ENCODE data around the gene CCM2. TPM values are rescaled to one million over a fixed set of nuclear protein-coding genes. Genes with fewer than 3 reads are reported as not detected.

Gene CCM2
- total RNA-seq: 100 to 1,000 TPM in 1 of 2 donors, 10 to 100 TPM in 1; 94.2 to 109 TPM

GRCh38 chr7:45000093-45001032 is at the start of gene CCM2:
TSS of gene CCM2 (plus strand) at chr7:45000201. CDS start at chr7:45000334, 133 bp downstream.
- Mint-ChIP-seq H3K4me3 (peak within 1 kb of the TSS; percentile 86 to 90), H3K27ac (peak within 1 kb of the TSS; percentile 89), H3K27me3 (ENCODE audit: low read depth) (no peaks in the 10 kb centered on the region), H3K9me3 (no peaks in the 10 kb centered on the region), H3K4me1 (ENCODE audit: low read depth) (peaks cover 61% of the 10 kb centered on the region), H3K36me3 (ENCODE audit: insufficient read depth in 2 of 2) (peaks cover 7 to 12% of the 10 kb centered on the region in 2 donors)
- DNase-seq (peak in 1 of 2 donors; percentile 56), ATAC-seq (replicated peaks in 1 of 2) (peak in 1 of 2 donors; percentile 12)

GRCh38 chr7:44953156-44953555 is 46.8 kb upstream of the CCM2 start:
- Mint-ChIP-seq H3K9me3 (no peaks in the 10 kb centered on the region), H3K27ac (peak overlapping the region; percentile 22)
- DNase-seq: no peak

DNA sequence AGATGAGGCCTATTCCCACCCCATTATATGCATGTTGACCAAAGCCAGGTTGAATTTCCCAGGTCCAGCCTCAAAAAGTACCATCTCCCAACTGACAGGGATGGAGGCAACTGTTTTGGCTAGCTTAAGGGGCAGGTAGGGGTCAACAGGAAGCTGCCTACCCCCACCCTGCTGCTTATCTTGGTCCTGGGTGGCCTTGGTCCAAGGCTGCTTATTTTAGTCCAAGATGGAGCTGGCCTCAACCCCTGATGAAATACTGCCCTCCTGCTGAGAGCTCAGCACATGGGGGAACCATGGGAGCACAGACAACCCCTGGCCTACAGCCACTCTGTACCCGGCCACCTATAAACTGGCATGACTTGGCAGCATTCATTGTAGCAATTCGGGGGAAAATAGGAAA is 44.3 kb upstream of the CCM2 start:
- Mint-ChIP-seq H3K4me1 (ENCODE audit: low read depth) (peaks cover 21% of the 10 kb centered on the region), H3K36me3 (ENCODE audit: insufficient read depth in 2 of 2) (peaks cover 2 to 3% of the 10 kb centered on the region in 2 donors), H3K9me3 (no peaks in the 10 kb centered on the region), H3K27ac (peak overlapping the region; percentile 35), H3K4me3 (no peak overlapping the region), H3K27me3 (ENCODE audit: low read depth) (no peaks in the 10 kb centered on the region)
- ATAC-seq (replicated peaks in 1 of 2): no peak
- DNase-seq: no peak

More at GRCh38 chr7:44953156-44953555, 46.8 kb upstream of the CCM2 start:
- peaks cover 5% of the 10 kb centered on the region for H3K27me3 Mint-ChIP-seq (ENCODE audit: low read depth)
- ATAC-seq (replicated peaks in 1 of 2): peak; percentile 10 to 20
- no peaks in the 10 kb centered on the region for H3K4me1 Mint-ChIP-seq (ENCODE audit: low read depth)
- H3K36me3 Mint-ChIP-seq (ENCODE audit: insufficient read depth in 2 of 2): no peaks in the 10 kb centered on the region
- no peak overlapping the region for H3K4me3 Mint-ChIP-seq

- ATAC-seq (replicated peaks in 1 of 2) (no peak), DNase-seq (no peak)
- Mint-ChIP-seq H3K27ac (peak overlapping the region; percentile 35), H3K36me3 (ENCODE audit: insufficient read depth in 2 of 2) (peaks cover 2 to 3% of the 10 kb centered on the region in 2 donors), H3K9me3 (no peaks in the 10 kb centered on the region), H3K4me3 (no peak overlapping the region), H3K4me1 (ENCODE audit: low read depth) (peaks cover 21% of the 10 kb centered on the region), H3K27me3 (ENCODE audit: low read depth) (no peaks in the 10 kb centered on the region)
These were observed 43.7 kb upstream of the CCM2 start for GRCh38 chr7:44956157-44956766.

GRCh38 chr7:44958645-44959344 is 41.2 kb upstream of the CCM2 start:
- Mint-ChIP-seq H3K36me3 (ENCODE audit: insufficient read depth in 2 of 2) (peaks cover 2 to 3% of the 10 kb centered on the region in 2 donors), H3K4me1 (ENCODE audit: low read depth) (peaks cover 21% of the 10 kb centered on the region), H3K4me3 (peak overlapping the region in 1 of 2 donors; percentile 12), H3K27ac (peak overlapping the region; percentile 88), H3K9me3 (no peaks in the 10 kb centered on the region), H3K27me3 (ENCODE audit: low read depth) (no peaks in the 10 kb centered on the region)
- DNase-seq: no peak
- ATAC-seq (replicated peaks in 1 of 2): no peak

DNA sequence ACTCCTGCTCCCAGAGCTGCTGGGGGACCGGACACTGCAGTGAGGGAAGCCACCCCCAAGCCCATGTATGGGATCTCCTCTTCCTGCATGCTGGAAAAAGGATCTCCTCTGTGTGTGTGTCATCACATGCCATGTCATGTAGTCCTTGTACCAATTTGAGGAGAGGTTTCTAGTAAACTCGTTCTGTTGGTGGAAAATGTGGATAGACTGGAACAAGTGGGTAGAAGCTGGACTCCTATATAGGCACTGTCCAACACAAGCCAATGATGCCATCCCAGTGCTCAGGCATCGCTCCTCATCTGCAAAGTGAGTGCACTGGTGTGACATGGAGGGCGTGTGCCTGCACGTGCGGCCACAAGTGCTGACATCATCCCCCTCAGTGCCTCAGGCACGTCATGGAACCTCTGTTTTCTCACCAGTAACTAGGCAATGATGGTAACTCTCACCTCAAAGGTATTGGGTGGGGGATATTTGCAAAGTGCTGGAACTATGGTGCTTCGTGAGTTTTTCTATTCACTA is 40.5 kb upstream of the CCM2 start:
- peak; percentile 56 to 65 for DNase-seq
- no peak overlapping the region for H3K4me3 Mint-ChIP-seq
- H3K27me3 Mint-ChIP-seq (ENCODE audit: low read depth): no peaks in the 10 kb centered on the region
- H3K27ac Mint-ChIP-seq: peak overlapping the region; percentile 88
- peaks cover 21% of the 10 kb centered on the region for H3K4me1 Mint-ChIP-seq (ENCODE audit: low read depth)
- H3K36me3 Mint-ChIP-seq (ENCODE audit: insufficient read depth in 2 of 2): peaks cover 2 to 3% of the 10 kb centered on the region in 2 donors
- H3K9me3 Mint-ChIP-seq: no peaks in the 10 kb centered on the region
- ATAC-seq (replicated peaks in 1 of 2): peak; percentile 35 to 47

GRCh38 chr7:44960011-44960580 is 39.9 kb upstream of the CCM2 start:
- Mint-ChIP-seq H3K4me3 (peak overlapping the region in 1 of 2 donors; percentile 16), H3K9me3 (no peaks in the 10 kb centered on the region), H3K27ac (peak overlapping the region; percentile 88), H3K36me3 (ENCODE audit: insufficient read depth in 2 of 2) (peaks cover 2 to 4% of the 10 kb centered on the region in 2 donors), H3K27me3 (ENCODE audit: low read depth) (no peaks in the 10 kb centered on the region), H3K4me1 (ENCODE audit: low read depth) (peaks cover 21% of the 10 kb centered on the region)
- DNase-seq (peak in 1 of 2 donors; percentile 23), ATAC-seq (replicated peaks in 1 of 2) (peak; percentile 12 to 13)

DNA sequence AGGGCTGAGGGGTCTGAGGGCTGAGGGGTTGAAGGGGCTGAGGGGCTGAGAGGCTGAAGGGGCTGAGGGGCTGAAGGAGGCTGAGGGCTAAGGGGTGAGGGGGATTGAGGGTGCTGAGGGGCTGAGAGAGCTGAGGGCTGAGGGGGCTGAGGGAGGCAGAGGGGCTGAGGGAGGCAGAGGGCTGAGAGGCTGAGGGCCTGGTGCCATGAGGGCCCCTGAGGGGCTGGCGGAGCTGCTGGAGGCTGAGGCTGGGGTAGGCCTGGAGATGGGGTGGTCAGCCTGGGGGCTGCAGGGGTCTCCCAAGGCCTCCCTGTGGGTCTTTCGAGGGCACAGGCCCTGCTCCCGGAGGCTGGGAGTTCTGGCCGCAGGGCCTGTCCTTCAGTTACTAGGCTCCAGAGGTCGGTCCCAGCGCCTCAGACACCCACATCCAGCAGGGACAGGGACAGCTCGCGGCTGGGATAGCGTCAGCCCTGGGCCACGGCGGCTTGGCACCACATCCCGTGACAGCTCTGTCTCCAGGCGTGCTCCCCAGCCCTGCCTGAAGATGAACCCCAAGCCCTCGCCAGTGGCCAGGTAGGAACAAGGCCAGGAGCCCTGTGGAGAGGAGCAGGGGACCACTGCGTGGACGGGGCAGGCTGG is 38.0 kb upstream of the CCM2 start:
- no peaks in the 10 kb centered on the region for H3K27me3 Mint-ChIP-seq (ENCODE audit: low read depth)
- peaks cover 21% of the 10 kb centered on the region for H3K4me1 Mint-ChIP-seq (ENCODE audit: low read depth)
- peaks cover 9 to 10% of the 10 kb centered on the region in 2 donors for H3K36me3 Mint-ChIP-seq (ENCODE audit: insufficient read depth in 2 of 2)
- H3K9me3 Mint-ChIP-seq: no peaks in the 10 kb centered on the region
- H3K4me3 Mint-ChIP-seq: no peak overlapping the region
- DNase-seq (no peak), ATAC-seq (replicated peaks in 1 of 2) (peak; percentile 10 to 17)
- no peak overlapping the region for H3K27ac Mint-ChIP-seq

- Mint-ChIP-seq H3K4me1 (ENCODE audit: low read depth) (peaks cover 21% of the 10 kb centered on the region), H3K27ac (no peak overlapping the region), H3K36me3 (ENCODE audit: insufficient read depth in 2 of 2) (peaks cover 9 to 12% of the 10 kb centered on the region in 2 donors), H3K4me3 (no peak overlapping the region), H3K27me3 (ENCODE audit: low read depth) (no peaks in the 10 kb centered on the region), H3K9me3 (no peaks in the 10 kb centered on the region)
- peak in 1 of 2 donors; percentile 2 for ATAC-seq (replicated peaks in 1 of 2)
- DNase-seq: peak in 1 of 2 donors; percentile 23
These were observed 37.3 kb upstream of the CCM2 start for GRCh38 chr7:44962483-44963251.

DNA sequence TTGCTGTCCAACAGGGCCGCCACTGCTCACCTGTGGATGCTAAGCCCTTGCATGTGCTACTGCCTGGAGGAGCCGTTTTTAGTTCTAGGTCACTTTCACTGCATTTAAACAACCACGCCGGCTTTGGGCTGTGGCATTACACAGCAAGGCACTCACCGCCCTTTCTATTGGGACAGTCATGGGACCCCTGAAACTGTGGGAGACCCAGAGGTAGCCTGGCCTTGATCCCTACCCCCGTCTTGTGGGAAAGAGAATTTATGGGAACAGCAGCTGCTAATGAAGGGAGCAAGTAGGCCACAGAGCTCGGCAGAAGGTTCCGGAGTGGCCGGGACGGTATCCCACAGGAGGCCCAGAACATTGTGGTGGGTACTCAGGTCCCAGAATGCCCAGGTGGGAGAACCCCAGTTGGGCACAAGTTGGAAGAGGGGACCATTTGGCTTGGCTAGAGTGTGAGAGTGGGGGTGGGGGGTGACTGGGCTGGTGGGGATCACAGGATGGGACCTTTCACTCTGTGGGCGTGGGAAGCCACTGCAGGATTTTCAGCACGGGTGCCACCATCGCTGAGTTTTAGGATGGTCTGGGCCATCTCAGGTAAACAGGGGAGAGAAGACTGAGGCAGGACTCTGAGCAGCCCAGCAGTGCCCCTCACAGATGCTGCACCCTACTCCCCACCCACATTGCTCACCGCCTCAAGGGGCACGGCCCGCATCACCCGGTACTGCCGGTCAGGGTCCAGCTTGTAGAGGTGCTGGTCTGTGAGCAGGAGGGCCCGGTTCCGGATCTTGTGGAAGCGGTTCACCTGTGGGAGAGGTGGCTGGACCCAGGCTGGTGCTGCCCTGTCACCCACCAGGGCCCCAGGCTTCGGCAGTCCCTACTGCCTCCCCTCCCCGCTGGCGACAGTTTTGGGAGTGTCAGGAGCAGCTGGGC is 36.4 kb upstream of the CCM2 start:
- Mint-ChIP-seq H3K36me3 (ENCODE audit: insufficient read depth in 2 of 2) (peaks cover 13 to 19% of the 10 kb centered on the region in 2 donors), H3K27me3 (ENCODE audit: low read depth) (no peaks in the 10 kb centered on the region), H3K4me1 (ENCODE audit: low read depth) (peaks cover 27% of the 10 kb centered on the region), H3K9me3 (no peaks in the 10 kb centered on the region), H3K4me3 (no peak overlapping the region), H3K27ac (peak overlapping the region; percentile 77)
- peak in 1 of 2 donors; percentile 24 for DNase-seq
- ATAC-seq (replicated peaks in 1 of 2): peak in 1 of 2 donors; percentile 0

Measured in activated T-cell treated with anti-CD3 and anti-CD28 coated beads, Interleukin-2, amount 50 U/mL, for 72 hours (primary cell).